SK-N-SH (cell line): ENCODE results near the gene SMIM10L1. TPM values are rescaled to one million over a fixed set of nuclear protein-coding genes. Genes with fewer than 3 reads are reported as not detected.

Experiments
- CTCF ChIA-PET: fragments of 300-600, 350-600 bp; formaldehyde crosslinking; extraction: SDS; loops from one replicate; lab custom pipeline; 2021; lab: Yijun Ruan, JAX
- POLR2A ChIA-PET: fragments of 350-600 bp; sonication (Branson Sonifier 250); formaldehyde crosslinking; extraction: SDS; loops from one replicate; lab custom pipeline; 2020; ENCODE audit warnings: antibody characterized with exemption, inconsistent platforms; lab: Yijun Ruan, JAX
- DNase-seq: peaks from one replicate; pipeline ENCODE4 v3.0.0; 2012
- H2AFZ ChIP-seq: fragments of 200-600 bp; sonication (generic); 2 replicates; pipeline ENCODE4 v1.8.1; 2016; ENCODE audit warnings: antibody characterized with exemption, mild to moderate bottlenecking, low read depth
- H3F3A ChIP-seq: fragments of 200-600 bp; sonication (generic); replicated peaks from 2 replicates; pipeline ENCODE3; 2016; ENCODE audit warnings: antibody characterized with exemption, mild to moderate bottlenecking; ENCODE audit not compliant: insufficient read depth
- H3K27ac ChIP-seq, 2 experiments: fragments of 200-500 bp in 1 of 2; fragments of 200-600 bp in 1 of 2; sonication (Bioruptor generic) in 1 of 2; sonication (generic), shearing (Covaris generic) in 1 of 2; 2 replicates each; pipeline versions ENCODE4 v1.5.1 to v1.6.1; 2014 to 2016; ENCODE audit warnings: low read depth in 2 of 2, inconsistent platforms in 1 of 2, low read length in 1 of 2, mild to moderate bottlenecking in 1 of 2, mixed read lengths in 1 of 2
- H3K27me3 ChIP-seq: fragments of 200-600 bp; sonication (generic), shearing (Covaris generic); 2 replicates; pipeline ENCODE4 v1.6.1; 2016; ENCODE audit warnings: mixed run types; ENCODE audit not compliant: insufficient read depth
- H3K36me3 ChIP-seq, 2 experiments: fragments of 200-500 bp in 1 of 2; fragments of 200-600 bp in 1 of 2; sonication (Bioruptor generic) in 1 of 2; sonication (generic) in 1 of 2; replicated peaks in 1 of 2; 2 replicates each; pipeline versions ENCODE3 to v1.5.1; 2014 to 2016; ENCODE audit warnings: low read length in 1 of 2, mild to moderate bottlenecking in 1 of 2; ENCODE audit not compliant: insufficient read depth in 2 of 2, control insufficient read depth in 1 of 2
- H3K4me1 ChIP-seq, 2 experiments: fragments of 200-500 bp in 1 of 2; fragments of 200-600 bp in 1 of 2; sonication (Bioruptor generic) in 1 of 2; sonication (generic), shearing (Covaris generic) in 1 of 2; 2 replicates each; pipeline versions ENCODE4 v1.5.1 to v1.6.1; 2014 to 2016; ENCODE audit warnings: low read depth in 1 of 2, low read length in 1 of 2, mixed run types in 1 of 2; ENCODE audit not compliant: insufficient read depth in 2 of 2, control insufficient read depth in 1 of 2
- H3K4me2 ChIP-seq: fragments of 200-600 bp; sonication (generic), shearing (Covaris generic); 2 replicates; pipeline ENCODE4 v1.6.1; 2017; ENCODE audit warnings: mixed run types
- H3K4me3 ChIP-seq, 2 experiments: fragments of 200-500 bp in 1 of 2; fragments of 200-600 bp in 1 of 2; sonication (Bioruptor generic) in 1 of 2; sonication (generic), shearing (Covaris generic) in 1 of 2; 2 replicates each; pipeline versions ENCODE4 v1.5.1 to v1.8.1; 2014 to 2016; ENCODE audit warnings: low read depth in 2 of 2, inconsistent platforms in 1 of 2, low read length in 1 of 2, mild to moderate bottlenecking in 1 of 2, mixed read lengths in 1 of 2, moderate library complexity in 1 of 2
- H3K79me2 ChIP-seq: fragments of 200-600 bp; sonication (generic); 2 replicates; pipeline ENCODE4 v1.8.1; 2017; ENCODE audit warnings: mild to moderate bottlenecking; ENCODE audit not compliant: insufficient read depth
- H3K9ac ChIP-seq: fragments of 200-600 bp; sonication (generic); 2 replicates; pipeline ENCODE4 v1.6.1; 2017; ENCODE audit warnings: mixed run types
- H3K9me2 ChIP-seq: fragments of 200-600 bp; sonication (generic); 2 replicates; pipeline ENCODE4 v1.6.1; 2017; ENCODE audit warnings: mixed run types
- H3K9me3 ChIP-seq: fragments of 200-600 bp; sonication (generic); 2 replicates; pipeline ENCODE4 v1.6.1; 2017; ENCODE audit warnings: mixed run types, mild to moderate bottlenecking, moderate library complexity
- H4K20me1 ChIP-seq: fragments of 200-600 bp; sonication (generic); 2 replicates; pipeline ENCODE4 v1.6.1; 2017; ENCODE audit warnings: mild to moderate bottlenecking, mixed run types; ENCODE audit not compliant: insufficient read depth
- CTCF ChIP-seq: fragments of 200-600 bp; sonication (generic); IDR thresholded peaks from 2 replicates; pipeline ENCODE4 v1.6.1; 2017; ENCODE audit warnings: antibody characterized with exemption, mild to moderate bottlenecking, moderate library complexity
- EP300 ChIP-seq, 2 experiments: IDR thresholded peaks; 2 replicates each; pipeline versions ENCODE4 v1.4.0 to v1.6.1; 2012; ENCODE audit warnings: borderline replicate concordance in 1 of 2, low read depth in 1 of 2, low read length in 1 of 2
- FOSL2 ChIP-seq: IDR thresholded peaks from 2 replicates; pipeline ENCODE4 v1.4.0; 2012; ENCODE audit warnings: low read depth, mild to moderate bottlenecking, moderate library complexity, borderline replicate concordance
- FOXJ3 ChIP-seq: sonication (generic); formaldehyde crosslinking; IDR thresholded peaks from 2 replicates; pipeline ENCODE4 v1.5.1; 2020; ENCODE audit warnings: mild to moderate bottlenecking, missing genetic modification reagents
- JUND ChIP-seq: IDR thresholded peaks from 2 replicates; pipeline ENCODE4 v1.4.0; 2012
- MXI1 ChIP-seq: IDR thresholded peaks from 2 replicates; pipeline ENCODE4 v1.6.1; 2012; ENCODE audit warnings: mild to moderate bottlenecking, low read depth, low read length, improper control_type of control experiment
- NRF1 ChIP-seq: IDR thresholded peaks from 2 replicates; pipeline ENCODE4 v1.6.1; 2012; ENCODE audit warnings: low read depth, mild to moderate bottlenecking, low read length
- POLR2AphosphoS5 ChIP-seq: IDR thresholded peaks from 2 replicates; pipeline ENCODE4 v1.6.1; 2012; ENCODE audit warnings: low read depth, low read length
- RCOR1 ChIP-seq: fragments of 150-350 bp; IDR thresholded peaks from 2 replicates; pipeline ENCODE4 v1.6.1; 2017; ENCODE audit warnings: antibody characterized with exemption, low read length
- REST ChIP-seq: IDR thresholded peaks from 2 replicates; pipeline ENCODE4 v1.6.1; 2012; ENCODE audit warnings: mild to moderate bottlenecking, low read depth, low read length, moderate library complexity
- SIN3A ChIP-seq: IDR thresholded peaks from 2 replicates; pipeline ENCODE4 v1.6.1; 2012; ENCODE audit warnings: low read depth, mild to moderate bottlenecking, low read length, moderate library complexity, borderline replicate concordance
- SMC3 ChIP-seq: IDR thresholded peaks from 2 replicates; pipeline ENCODE4 v1.6.1; 2012; ENCODE audit warnings: low read depth, low read length, improper control_type of control experiment
- TAF1 ChIP-seq: IDR thresholded peaks from 2 replicates; pipeline ENCODE4 v1.6.1; 2012; ENCODE audit warnings: low read depth, mild to moderate bottlenecking, low read length, moderate library complexity, borderline replicate concordance
- TCF12 ChIP-seq: IDR thresholded peaks from 2 replicates; pipeline ENCODE4 v1.4.0; 2012
- TEAD4 ChIP-seq: IDR thresholded peaks from 2 replicates; pipeline ENCODE4 v1.4.0; 2012; ENCODE audit warnings: mild to moderate bottlenecking, borderline replicate concordance; ENCODE audit not compliant: insufficient read depth
- ZBTB33 ChIP-seq: IDR thresholded peaks from 2 replicates; pipeline ENCODE4 v1.4.0; 2012; ENCODE audit warnings: low read depth, borderline replicate concordance
- polyA plus RNA-seq, 3 experiments: library from polyadenylated mRNA; depleted of rRNA; stranded (reverse); fragments of >200 nt; gene quantifications; 2 replicates each; pipeline ENCODE4 v1.2.3, GENCODE V29; 2012
- TF ChIP-seq, protein P1 (sequence below): fragments of 150-350 bp; IDR thresholded peaks from 2 replicates; pipeline ENCODE4 v1.6.1; 2016; ENCODE audit warnings: mild to moderate bottlenecking, low read depth, low read length
- TF ChIP-seq, protein P2 (sequence below): IDR thresholded peaks from 2 replicates; pipeline ENCODE4; 2012
- TF ChIP-seq, protein P3 (sequence below): IDR thresholded peaks from 2 replicates; pipeline ENCODE4 v1.4.0; 2012; ENCODE audit warnings: low read depth, borderline replicate concordance
- TF ChIP-seq, protein P4 (sequence below): IDR thresholded peaks from 2 replicates; pipeline ENCODE4 v1.4.0; 2012; ENCODE audit warnings: low read depth

SMIM10L1 gene
- polyA plus RNA-seq, 1 of the 3 experiments (the other 2 are of a cell fraction): 4.3 TPM

- H3K36me3 ChIP-seq: peaks cover 25 to 46% of the 10 kb centered on the region in 2 experiments
- no peak overlapping the region; a peak in 1 of 4 replicates for H3K27ac ChIP-seq
- H3K4me2 ChIP-seq: no peak overlapping the region
- no peak overlapping the region for H3K4me3 ChIP-seq
- ChIA-PET POLR2A (no interaction called here), CTCF (no interaction called here)
- peaks cover 3% of the 10 kb centered on the region for H3F3A ChIP-seq
- peaks cover 98% of the 10 kb centered on the region for H3K79me2 ChIP-seq
- no peaks in the 10 kb centered on the region for H3K27me3 ChIP-seq
- no peak overlapping the region for H2AFZ ChIP-seq
- no peak for DNase-seq
- TF ChIP-seq SIN3A (no peak), JUND (no peak), RCOR1 (no peak), FOSL2 (no peak), REST (no peak), CTCF (no peak), TAF1 (no peak), TCF12 (no peak), ZBTB33 (no peak), MXI1 (no peak), TEAD4 (no peak), POLR2AphosphoS5 (no peak), FOXJ3 (CRISPR knock-in tag) (no peak), NRF1 (no peak), SMC3 (no peak), EP300 (IDR thresholded peaks at IDR 0.05; ENCODE audit: borderline replicate concordance in 1 of 2, low read depth in 1 of 2, low read length in 1 of 2) (no peak)
- TF ChIP-seq, protein P1, sequence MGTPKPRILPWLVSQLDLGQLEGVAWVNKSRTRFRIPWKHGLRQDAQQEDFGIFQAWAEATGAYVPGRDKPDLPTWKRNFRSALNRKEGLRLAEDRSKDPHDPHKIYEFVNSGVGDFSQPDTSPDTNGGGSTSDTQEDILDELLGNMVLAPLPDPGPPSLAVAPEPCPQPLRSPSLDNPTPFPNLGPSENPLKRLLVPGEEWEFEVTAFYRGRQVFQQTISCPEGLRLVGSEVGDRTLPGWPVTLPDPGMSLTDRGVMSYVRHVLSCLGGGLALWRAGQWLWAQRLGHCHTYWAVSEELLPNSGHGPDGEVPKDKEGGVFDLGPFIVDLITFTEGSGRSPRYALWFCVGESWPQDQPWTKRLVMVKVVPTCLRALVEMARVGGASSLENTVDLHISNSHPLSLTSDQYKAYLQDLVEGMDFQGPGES: no peak
- TF ChIP-seq, protein P2, sequence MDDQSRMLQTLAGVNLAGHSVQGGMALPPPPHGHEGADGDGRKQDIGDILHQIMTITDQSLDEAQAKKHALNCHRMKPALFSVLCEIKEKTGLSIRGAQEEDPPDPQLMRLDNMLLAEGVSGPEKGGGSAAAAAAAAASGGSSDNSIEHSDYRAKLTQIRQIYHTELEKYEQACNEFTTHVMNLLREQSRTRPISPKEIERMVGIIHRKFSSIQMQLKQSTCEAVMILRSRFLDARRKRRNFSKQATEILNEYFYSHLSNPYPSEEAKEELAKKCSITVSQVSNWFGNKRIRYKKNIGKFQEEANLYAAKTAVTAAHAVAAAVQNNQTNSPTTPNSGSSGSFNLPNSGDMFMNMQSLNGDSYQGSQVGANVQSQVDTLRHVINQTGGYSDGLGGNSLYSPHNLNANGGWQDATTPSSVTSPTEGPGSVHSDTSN: no peak
- TF ChIP-seq, protein P3, sequence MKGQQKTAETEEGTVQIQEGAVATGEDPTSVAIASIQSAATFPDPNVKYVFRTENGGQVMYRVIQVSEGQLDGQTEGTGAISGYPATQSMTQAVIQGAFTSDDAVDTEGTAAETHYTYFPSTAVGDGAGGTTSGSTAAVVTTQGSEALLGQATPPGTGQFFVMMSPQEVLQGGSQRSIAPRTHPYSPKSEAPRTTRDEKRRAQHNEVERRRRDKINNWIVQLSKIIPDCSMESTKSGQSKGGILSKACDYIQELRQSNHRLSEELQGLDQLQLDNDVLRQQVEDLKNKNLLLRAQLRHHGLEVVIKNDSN: no peak
- TF ChIP-seq, protein P4, sequence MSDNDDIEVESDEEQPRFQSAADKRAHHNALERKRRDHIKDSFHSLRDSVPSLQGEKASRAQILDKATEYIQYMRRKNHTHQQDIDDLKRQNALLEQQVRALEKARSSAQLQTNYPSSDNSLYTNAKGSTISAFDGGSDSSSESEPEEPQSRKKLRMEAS: no peak
- H3K4me1 ChIP-seq: peaks cover 13 to 27% of the 10 kb centered on the region in 2 experiments; a peak in 3 of 4 replicates
- no peaks in the 10 kb centered on the region for H3K9me2 ChIP-seq
- H4K20me1 ChIP-seq: peaks cover 43% of the 10 kb centered on the region
- H3K9ac ChIP-seq: no peak overlapping the region
- no peaks in the 10 kb centered on the region for H3K9me3 ChIP-seq
These were observed 4.7 kb upstream of the SMIM10L1 start for GRCh38 chr12:11166300-11166699.
